ENCODE data around the gene PRAMEF18.
"Not testable (repeated sequence)": the region's sequence is repeated elsewhere in the genome, so short reads cannot be mapped to it uniquely, and the experiment has no call there.

DNA sequence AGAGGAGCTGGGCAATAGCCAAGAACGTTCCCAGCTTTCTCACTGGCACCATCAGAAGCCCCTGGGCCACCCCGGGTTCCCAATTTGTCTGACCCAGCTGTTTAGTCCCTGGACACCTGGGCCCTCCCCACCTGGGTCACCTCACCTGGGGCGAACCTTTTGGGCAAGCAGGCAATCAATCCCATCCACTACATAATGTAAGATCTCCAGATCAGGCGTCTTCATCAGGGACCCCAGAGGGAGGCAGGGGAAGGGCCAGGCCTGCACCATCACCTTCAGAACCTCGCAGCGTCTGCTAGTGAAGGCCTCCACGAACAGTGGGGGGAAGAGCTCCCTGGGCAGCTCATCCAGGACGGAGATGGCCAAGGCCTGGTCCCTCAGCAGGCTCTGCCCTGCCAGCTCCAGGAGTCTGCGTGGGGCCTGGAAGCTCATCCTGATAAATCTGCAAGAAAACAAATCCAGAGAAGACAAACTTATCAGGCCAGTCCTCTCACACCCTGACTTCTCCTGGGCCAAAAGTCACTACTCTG, at the start of gene PRAMEF18:
- TF ChIP-seq POLR2A, POU2F2, POLR2AphosphoS5, TAF1, SPI1 (IDR thresholded peaks at IDR 0.05; ENCODE audit: low read depth, low read length): not testable (repeated sequence)

Data from GM12891 (cell line).